OCI-LY7 (cell line): ENCODE measurements around the gene TMBIM1. TPM values are rescaled to one million over a fixed set of nuclear protein-coding genes. Genes with fewer than 3 reads are reported as not detected.

ENCODE experiments used
- BruUV-seq: library from RNA; stranded (reverse); fragments of 400-500 nt; replicated peaks from 2 replicates; lab custom pipeline; 2021; lab: Mats Ljungman, UMichigan
- CTCF ChIA-PET: fragments of 300-600 bp; sonication (Branson Sonifier 250); formaldehyde crosslinking; loops from one replicate; lab custom pipeline; 2022; ENCODE audit warnings: antibody characterized with exemption; ENCODE audit not compliant: unreplicated experiment; lab: Charles Lee
- POLR2A ChIA-PET: fragments of 300-600 bp; sonication (Branson Sonifier 250); formaldehyde crosslinking; loops from one replicate; lab custom pipeline; 2022; ENCODE audit warnings: antibody characterized with exemption; lab: Charles Lee
- DNase-seq: peaks from one replicate; pipeline ENCODE4 v3.0.0-alpha.2; 2015; ENCODE audit warnings: low spot score
- H2AFZ ChIP-seq: fragments of 200-600 bp; sonication (generic), shearing (Covaris generic); 2 replicates; pipeline ENCODE4 v1.6.1; 2014; ENCODE audit warnings: mild to moderate bottlenecking, antibody characterized with exemption, low read length, moderate library complexity
- H3K27ac ChIP-seq: fragments of 200-600 bp; sonication (generic); 2 replicates; pipeline ENCODE4 v1.5.1; 2014; ENCODE audit warnings: mixed run types, low read depth, mild to moderate bottlenecking, moderate library complexity, low read length, inconsistent platforms; ENCODE audit not compliant: poor library complexity, severe bottlenecking
- H3K36me3 ChIP-seq: fragments of 200-600 bp; sonication (generic); 2 replicates; pipeline ENCODE4 v1.6.1; 2014; ENCODE audit warnings: mild to moderate bottlenecking, antibody characterized with exemption, low read length, moderate library complexity, mixed read lengths; ENCODE audit not compliant: insufficient read depth
- H3K4me1 ChIP-seq: fragments of 200-600 bp; sonication (generic); 2 replicates; pipeline ENCODE4 v1.5.1; 2014; ENCODE audit warnings: mild to moderate bottlenecking, low read length; ENCODE audit not compliant: insufficient read depth, poor library complexity, severe bottlenecking
- H3K4me2 ChIP-seq: fragments of 200-600 bp; sonication (generic); 2 replicates; pipeline ENCODE4 v1.6.1; 2014; ENCODE audit warnings: mild to moderate bottlenecking, low read length
- H3K4me3 ChIP-seq: fragments of 200-600 bp; sonication (generic); 2 replicates; pipeline ENCODE4 v1.5.1; 2014; ENCODE audit warnings: mild to moderate bottlenecking, low read depth, low read length; ENCODE audit not compliant: poor library complexity, severe bottlenecking
- H3K79me2 ChIP-seq: fragments of 200-600 bp; sonication (generic); 2 replicates; pipeline ENCODE4 v1.6.1; 2016; ENCODE audit warnings: low read depth, mild to moderate bottlenecking, low read length, moderate library complexity, mixed read lengths; ENCODE audit not compliant: insufficient read depth
- H3K9me2 ChIP-seq: fragments of 200-600 bp; sonication (generic); 2 replicates; pipeline ENCODE4 v1.6.1; 2016; ENCODE audit warnings: mild to moderate bottlenecking, low read length, mixed read lengths; ENCODE audit not compliant: insufficient read depth
- H3K9me3 ChIP-seq: fragments of 200-600 bp; sonication (generic); 2 replicates; pipeline ENCODE4 v1.6.1; 2014; ENCODE audit warnings: mild to moderate bottlenecking, mixed run types, low read length, mixed read lengths
- H4K20me1 ChIP-seq: fragments of 200-600 bp; sonication (generic); 2 replicates; pipeline ENCODE4 v1.6.1; 2014; ENCODE audit warnings: mild to moderate bottlenecking, antibody characterized with exemption, low read length, moderate library complexity, mixed read lengths; ENCODE audit not compliant: insufficient read depth
- EZH2phosphoT487 ChIP-seq: fragments of 200-600 bp; sonication (generic); IDR thresholded peaks from 2 replicates; pipeline ENCODE4 v1.6.1; 2018; ENCODE audit warnings: low read depth, borderline replicate concordance, mild to moderate bottlenecking, mixed run types, antibody characterized with exemption, low read length, moderate library complexity, mixed read lengths
- intact Hi-C: fragments of 100-400 bp; cut with micrococcal nuclease; formaldehyde crosslinking; loops from one replicate; pipeline ENCODE4 v1.10.0; 2022; ENCODE audit not compliant: unreplicated experiment
- microRNA-seq: library from miRNA; unstranded; fragments of <30 nt; microRNA quantifications from one replicate; pipeline ENCODE4 v1.2.0, GENCODE V29; 2022; ENCODE audit warnings: borderline replicate concordance
- small RNA-seq: library from RNA; depleted of rRNA; stranded (forward); fragments of <200 nt; gene quantifications from one replicate; pipeline ENCODE3, GENCODE V24; 2014
- total RNA-seq, 2 experiments: library from RNA; depleted of rRNA in 1 of 2; stranded (reverse); fragments of >200 nt in 1 of 2; shearing (Covaris generic) in 1 of 2; gene quantifications; 2 replicates each; pipeline ENCODE4 v1.2.3, GENCODE V29; 2014 to 2022
- TF ChIP-seq, protein P1 (sequence below): fragments of 200-600 bp; sonication (generic); conservative IDR thresholded peaks from 2 replicates; pipeline ENCODE4 v1.5.1; 2014; ENCODE audit warnings: mild to moderate bottlenecking, antibody characterized with exemption, low read length, moderate library complexity, mixed read lengths

The TMBIM1 gene
- total RNA-seq, 2 experiments from 2014 or later, result 27.6 to 30.3 TPM

DNA sequence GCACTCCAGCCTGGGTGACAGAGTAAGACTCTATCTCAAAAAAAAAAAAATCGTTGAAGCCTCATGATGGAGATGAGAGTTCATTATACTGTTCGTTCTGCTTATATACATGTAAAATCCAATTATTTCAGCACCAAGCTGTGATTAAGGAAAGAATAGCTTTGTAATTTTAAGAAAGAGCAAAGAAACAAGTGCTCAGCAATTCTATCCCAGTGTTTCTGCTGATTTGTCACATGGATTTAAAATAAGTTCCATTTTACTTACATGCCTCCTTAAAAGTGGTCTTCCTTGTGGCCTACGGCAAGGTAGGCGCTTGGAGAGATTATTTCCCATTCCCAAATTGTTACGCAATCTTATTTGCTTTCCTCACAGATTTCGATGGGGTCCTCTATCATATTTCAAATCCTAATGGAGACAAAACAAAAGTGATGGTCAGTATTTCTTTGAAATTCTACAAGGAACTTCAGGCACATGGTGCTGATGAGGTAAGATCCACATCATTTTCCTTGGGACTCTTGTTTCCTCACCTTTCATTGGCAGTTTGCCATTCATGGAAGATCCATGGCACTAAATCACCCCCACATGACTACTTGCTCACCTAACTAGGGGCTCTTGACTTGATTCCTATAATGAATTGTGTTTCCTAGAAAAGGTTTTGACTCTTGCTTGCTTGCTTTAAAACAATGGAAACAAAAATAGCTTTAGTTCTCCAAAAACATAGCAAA is 63.8 kb downstream of the TMBIM1 start:
- intact Hi-C loops, result loop anchor here (1.0 kb wide), 1 partner anchor 8 kb away; no protein-coding TSS in a partner anchor
- Histone ChIP-seq H3K9me3 (no peaks in the 10 kb centered on the region), H3K4me1 (peaks cover 59% of the 10 kb centered on the region), H3K27ac (peak overlapping the region; percentile 83), H3K9me2 (no peaks in the 10 kb centered on the region), H2AFZ (no peak overlapping the region), H3K79me2 (peaks cover 66% of the 10 kb centered on the region), H3K4me3 (peak overlapping the region; percentile 9), H4K20me1 (peaks cover 27% of the 10 kb centered on the region), H3K4me2 (peak overlapping the region; percentile 61), H3K36me3 (peaks cover 98% of the 10 kb centered on the region)
- BruUV-seq, result no TSS peak
- ChIA-PET CTCF (interaction anchor here (1.2 kb wide), 1 partner anchor 9 kb away, joined by 5 read pairs; no protein-coding TSS in a partner anchor), POLR2A (interaction anchor here (0.7 to 7.5 kb wide), 10 partner anchors 10 to 975 kb away, joined by 3 to 143 read pairs (median 4); partner anchors contain the start of genes AAMP, ARPC2 and PNKD)
- TF ChIP-seq, protein P1, sequence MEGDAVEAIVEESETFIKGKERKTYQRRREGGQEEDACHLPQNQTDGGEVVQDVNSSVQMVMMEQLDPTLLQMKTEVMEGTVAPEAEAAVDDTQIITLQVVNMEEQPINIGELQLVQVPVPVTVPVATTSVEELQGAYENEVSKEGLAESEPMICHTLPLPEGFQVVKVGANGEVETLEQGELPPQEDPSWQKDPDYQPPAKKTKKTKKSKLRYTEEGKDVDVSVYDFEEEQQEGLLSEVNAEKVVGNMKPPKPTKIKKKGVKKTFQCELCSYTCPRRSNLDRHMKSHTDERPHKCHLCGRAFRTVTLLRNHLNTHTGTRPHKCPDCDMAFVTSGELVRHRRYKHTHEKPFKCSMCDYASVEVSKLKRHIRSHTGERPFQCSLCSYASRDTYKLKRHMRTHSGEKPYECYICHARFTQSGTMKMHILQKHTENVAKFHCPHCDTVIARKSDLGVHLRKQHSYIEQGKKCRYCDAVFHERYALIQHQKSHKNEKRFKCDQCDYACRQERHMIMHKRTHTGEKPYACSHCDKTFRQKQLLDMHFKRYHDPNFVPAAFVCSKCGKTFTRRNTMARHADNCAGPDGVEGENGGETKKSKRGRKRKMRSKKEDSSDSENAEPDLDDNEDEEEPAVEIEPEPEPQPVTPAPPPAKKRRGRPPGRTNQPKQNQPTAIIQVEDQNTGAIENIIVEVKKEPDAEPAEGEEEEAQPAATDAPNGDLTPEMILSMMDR, result no peak
- DNase-seq, result no peak

DNA sequence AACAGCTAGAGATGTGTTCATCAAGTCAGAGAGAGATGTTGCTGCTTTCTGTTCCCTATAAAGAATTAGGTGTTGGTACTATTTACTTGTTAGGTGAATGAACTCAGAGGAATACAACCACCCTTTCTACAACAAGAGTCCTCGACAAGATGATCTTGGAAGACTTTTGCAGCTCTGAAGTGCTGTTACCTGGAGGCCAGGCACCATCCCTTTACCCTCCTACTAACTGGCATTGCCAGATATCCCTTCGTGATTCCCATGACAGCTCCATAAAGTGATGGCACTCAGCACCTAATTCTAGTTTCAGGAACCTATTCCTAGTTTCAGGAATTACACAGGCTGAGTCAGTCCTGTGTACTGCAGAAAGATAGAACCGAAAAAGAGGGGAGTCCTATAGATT is 65.4 kb downstream of the TMBIM1 start:
- POLR2A ChIA-PET, result interaction anchor here (0.6 to 7.5 kb wide), 5 partner anchors 9 to 194 kb away, joined by 3 to 143 read pairs (median 4); partner anchors contain the start of gene ARPC2
- H4K20me1 ChIP-seq, result peaks cover 44% of the 10 kb centered on the region

More for the DNA sequence above, 65.4 kb downstream of the TMBIM1 start:
- BruUV-seq, result no TSS peak
- no peak overlapping the region for H3K27ac ChIP-seq
- H3K4me3 ChIP-seq, result no peak overlapping the region
- H2AFZ ChIP-seq, result no peak overlapping the region
- CTCF ChIA-PET, result no interaction called here
- no peak for DNase-seq
- TF ChIP-seq EZH2phosphoT487, result no peak
- TF ChIP-seq, protein P1, result no peak
- intact Hi-C loops, result no loop called here
- peaks cover 82% of the 10 kb centered on the region for H3K79me2 ChIP-seq
- H3K4me2 ChIP-seq, result no peak overlapping the region
- H3K4me1 ChIP-seq, result peaks cover 75% of the 10 kb centered on the region
- H3K9me3 ChIP-seq, result no peaks in the 10 kb centered on the region
- peaks cover 98% of the 10 kb centered on the region for H3K36me3 ChIP-seq
- H3K9me2 ChIP-seq, result no peaks in the 10 kb centered on the region

Small RNAs within 50 kb of the gene (microRNA-seq; reads per million reads assigned to microRNA genes)
- gene MIR6513 (not detected), gene MIR6810 (not detected)

Small RNAs within 50 kb of the gene (small RNA-seq; reads per million reads assigned to genes)
- gene MIR6810, result not detected

Other genes with a start within 250 kb of the TMBIM1 start
- gene RUFY4, start 223.2 kb downstream of the TMBIM1 start, total RNA-seq (2014; rRNA removed; shearing (Covaris generic)), result not detected in 2 replicates
- gene RUFY4, start 223.2 kb downstream of the TMBIM1 start, total RNA-seq (2022), result not detected in 2 replicates
- not detected in 2 replicates for gene CXCR2, start 166.5 kb downstream of the TMBIM1 start, total RNA-seq (2014; rRNA removed; shearing (Covaris generic))
- not detected in 2 replicates for gene CXCR2, start 166.5 kb downstream of the TMBIM1 start, total RNA-seq (2022)
- gene CXCR1, start 125.5 kb downstream of the TMBIM1 start, total RNA-seq (2014; rRNA removed; shearing (Covaris generic)), result not detected in 2 replicates
- not detected in 2 replicates for gene CXCR1, start 125.5 kb downstream of the TMBIM1 start, total RNA-seq (2022)
- 257 and 264 TPM in 2 replicates for gene ARPC2, start 75.3 kb downstream of the TMBIM1 start, total RNA-seq (2014; rRNA removed; shearing (Covaris generic))
- 512 and 545 TPM in 2 replicates for gene ARPC2, start 75.3 kb downstream of the TMBIM1 start, total RNA-seq (2022)
- 0.22 TPM in 1 of 2 replicates, not detected in the other for gene GPBAR1, start 31.5 kb downstream of the TMBIM1 start, total RNA-seq (2014; rRNA removed; shearing (Covaris generic))
- 0.40 and 0.44 TPM in 2 replicates for gene GPBAR1, start 31.5 kb downstream of the TMBIM1 start, total RNA-seq (2022)
- 97.0 and 136 TPM in 2 replicates for gene AAMP, start 22.4 kb downstream of the TMBIM1 start, total RNA-seq (2014; rRNA removed; shearing (Covaris generic))
- gene AAMP, start 22.4 kb downstream of the TMBIM1 start, total RNA-seq (2022), result 59.7 and 68.7 TPM in 2 replicates
- gene PNKD, start 22.0 kb downstream of the TMBIM1 start, total RNA-seq (2014; rRNA removed; shearing (Covaris generic)), result 65.9 and 66.3 TPM in 2 replicates
- gene PNKD, start 22.0 kb downstream of the TMBIM1 start, total RNA-seq (2022), result 62.2 and 74.5 TPM in 2 replicates
- gene CATIP, start 64.4 kb upstream of the TMBIM1 start, total RNA-seq (2014; rRNA removed; shearing (Covaris generic)), result not detected in 2 replicates
- not detected in 2 replicates for gene CATIP, start 64.4 kb upstream of the TMBIM1 start, total RNA-seq (2022)
- gene SLC11A1, start 89.8 kb upstream of the TMBIM1 start, total RNA-seq (2014; rRNA removed; shearing (Covaris generic)), result 0.31 and 0.57 TPM in 2 replicates
- 0.59 and 0.78 TPM in 2 replicates for gene SLC11A1, start 89.8 kb upstream of the TMBIM1 start, total RNA-seq (2022)
- gene CTDSP1, start 107.4 kb upstream of the TMBIM1 start, total RNA-seq (2014; rRNA removed; shearing (Covaris generic)), result 74.0 and 95.3 TPM in 2 replicates
- gene CTDSP1, start 107.4 kb upstream of the TMBIM1 start, total RNA-seq (2022), result 140 and 152 TPM in 2 replicates
- 0.47 TPM in 1 of 2 replicates, not detected in the other for gene VIL1, start 126.6 kb upstream of the TMBIM1 start, total RNA-seq (2014; rRNA removed; shearing (Covaris generic))
- gene VIL1, start 126.6 kb upstream of the TMBIM1 start, total RNA-seq (2022), result not detected in 2 replicates